ENCODE data around the gene MGARP.

DNA sequence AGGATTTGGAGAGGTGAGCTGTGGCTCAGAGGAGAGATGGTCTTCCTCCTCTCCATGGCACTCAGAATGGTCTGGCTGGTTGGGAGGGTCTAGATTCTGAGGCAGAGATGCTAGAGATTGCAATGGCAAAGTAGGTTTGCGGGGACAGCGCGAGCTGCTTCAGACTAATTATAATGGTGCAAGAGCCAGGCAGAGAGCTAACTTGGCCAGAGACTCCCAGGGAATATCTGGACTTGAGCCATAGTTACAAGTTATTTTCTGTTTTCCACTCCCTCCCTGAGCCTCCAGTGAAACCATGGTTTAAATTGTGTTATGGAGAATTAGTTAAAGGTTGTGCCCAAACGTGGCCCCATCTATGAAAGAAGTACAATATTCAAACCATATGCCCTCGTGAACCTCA, 58.3 kb downstream of the MGARP start:
- TF ChIP-seq POLR2A (IDR thresholded peaks at IDR 0.05) (no peak), POLR2AphosphoS5 (IDR thresholded peaks at IDR 0.05) (no peak)
- TF ChIP-seq, protein P1, sequence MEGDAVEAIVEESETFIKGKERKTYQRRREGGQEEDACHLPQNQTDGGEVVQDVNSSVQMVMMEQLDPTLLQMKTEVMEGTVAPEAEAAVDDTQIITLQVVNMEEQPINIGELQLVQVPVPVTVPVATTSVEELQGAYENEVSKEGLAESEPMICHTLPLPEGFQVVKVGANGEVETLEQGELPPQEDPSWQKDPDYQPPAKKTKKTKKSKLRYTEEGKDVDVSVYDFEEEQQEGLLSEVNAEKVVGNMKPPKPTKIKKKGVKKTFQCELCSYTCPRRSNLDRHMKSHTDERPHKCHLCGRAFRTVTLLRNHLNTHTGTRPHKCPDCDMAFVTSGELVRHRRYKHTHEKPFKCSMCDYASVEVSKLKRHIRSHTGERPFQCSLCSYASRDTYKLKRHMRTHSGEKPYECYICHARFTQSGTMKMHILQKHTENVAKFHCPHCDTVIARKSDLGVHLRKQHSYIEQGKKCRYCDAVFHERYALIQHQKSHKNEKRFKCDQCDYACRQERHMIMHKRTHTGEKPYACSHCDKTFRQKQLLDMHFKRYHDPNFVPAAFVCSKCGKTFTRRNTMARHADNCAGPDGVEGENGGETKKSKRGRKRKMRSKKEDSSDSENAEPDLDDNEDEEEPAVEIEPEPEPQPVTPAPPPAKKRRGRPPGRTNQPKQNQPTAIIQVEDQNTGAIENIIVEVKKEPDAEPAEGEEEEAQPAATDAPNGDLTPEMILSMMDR (IDR thresholded peaks at IDR 0.05), result no peak

Data from prostate gland (tissue), 2 donors.